Measurements from ENCODE around the gene AMIGO3. TPM values are rescaled to one million over a fixed set of nuclear protein-coding genes. Genes with fewer than 3 reads are reported as not detected.

The AMIGO3 gene
- total RNA-seq, 1 experiment from 2014 or later: 0.32 TPM

DNA sequence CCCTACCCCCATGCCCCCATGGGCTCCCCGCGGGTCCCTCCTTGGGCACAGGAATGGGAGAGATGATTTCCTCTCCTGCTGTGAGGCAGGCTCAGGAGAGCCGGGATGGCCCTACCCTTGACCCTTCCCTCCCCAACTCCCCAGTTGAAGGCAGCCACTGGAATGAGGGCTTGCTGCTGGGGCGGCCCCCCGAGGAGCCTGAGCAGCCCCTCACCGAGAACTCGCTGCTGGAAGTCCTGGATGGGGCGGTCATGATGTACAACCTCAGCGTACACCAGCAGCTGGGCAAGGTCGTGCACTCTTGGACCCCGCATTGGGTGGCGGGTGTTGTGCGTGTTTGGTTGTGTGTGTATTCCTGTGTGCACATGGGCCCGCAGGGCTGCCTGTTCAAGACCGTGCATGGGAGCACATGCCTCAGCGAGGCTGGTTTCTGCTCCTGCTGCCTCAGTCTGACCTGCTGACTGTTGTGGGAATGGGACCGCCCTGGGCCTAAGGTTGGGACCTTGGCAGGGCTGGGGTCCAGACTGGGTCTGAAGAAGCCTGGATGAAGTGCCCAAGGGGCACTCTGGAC, 14.0 kb downstream of the AMIGO3 start:
- TF ChIP-seq SP1 (IDR thresholded peaks at IDR 0.05; ENCODE audit: low read depth) (no peak), RAD21 (IDR thresholded peaks at IDR 0.05; ENCODE audit: low read depth) (no peak), ELF1 (IDR thresholded peaks at IDR 0.05; ENCODE audit: borderline replicate concordance, low read depth) (no peak), ZNF274 (IDR thresholded peaks at IDR 0.05; ENCODE audit: low read depth, low read length) (no peak), JUND (IDR thresholded peaks at IDR 0.05) (no peak), SRF (IDR thresholded peaks at IDR 0.05; ENCODE audit: low read depth) (no peak), SIN3A (IDR thresholded peaks at IDR 0.05; ENCODE audit: low read depth) (no peak), YY1 (IDR thresholded peaks at IDR 0.05; ENCODE audit: extremely low read depth, insufficient replicate concordance, low read depth, low read length) (no peak), ZFX (IDR thresholded peaks at IDR 0.05) (no peak), EGR1 (IDR thresholded peaks at IDR 0.05; ENCODE audit: low read depth) (no peak), TCF7L2 (IDR thresholded peaks at IDR 0.05; ENCODE audit: borderline replicate concordance, extremely low read depth, insufficient read depth, insufficient read length) (no peak), POLR2A (IDR thresholded peaks at IDR 0.05; ENCODE audit: borderline replicate concordance, extremely low read depth, insufficient read depth, insufficient read length) (no peak), CEBPB (IDR thresholded peaks at IDR 0.05; ENCODE audit: low read depth) (no peak), CBX3 (IDR thresholded peaks at IDR 0.05; ENCODE audit: low read depth) (no peak), EZH2 (IDR thresholded peaks at IDR 0.05) (no peak)
- TF ChIP-seq, protein P1, sequence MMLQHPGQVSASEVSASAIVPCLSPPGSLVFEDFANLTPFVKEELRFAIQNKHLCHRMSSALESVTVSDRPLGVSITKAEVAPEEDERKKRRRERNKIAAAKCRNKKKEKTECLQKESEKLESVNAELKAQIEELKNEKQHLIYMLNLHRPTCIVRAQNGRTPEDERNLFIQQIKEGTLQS (IDR thresholded peaks at IDR 0.05): no peak
- TF ChIP-seq, protein P2, sequence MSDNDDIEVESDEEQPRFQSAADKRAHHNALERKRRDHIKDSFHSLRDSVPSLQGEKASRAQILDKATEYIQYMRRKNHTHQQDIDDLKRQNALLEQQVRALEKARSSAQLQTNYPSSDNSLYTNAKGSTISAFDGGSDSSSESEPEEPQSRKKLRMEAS (IDR thresholded peaks at IDR 0.05): no peak
- TF ChIP-seq, protein P3, sequence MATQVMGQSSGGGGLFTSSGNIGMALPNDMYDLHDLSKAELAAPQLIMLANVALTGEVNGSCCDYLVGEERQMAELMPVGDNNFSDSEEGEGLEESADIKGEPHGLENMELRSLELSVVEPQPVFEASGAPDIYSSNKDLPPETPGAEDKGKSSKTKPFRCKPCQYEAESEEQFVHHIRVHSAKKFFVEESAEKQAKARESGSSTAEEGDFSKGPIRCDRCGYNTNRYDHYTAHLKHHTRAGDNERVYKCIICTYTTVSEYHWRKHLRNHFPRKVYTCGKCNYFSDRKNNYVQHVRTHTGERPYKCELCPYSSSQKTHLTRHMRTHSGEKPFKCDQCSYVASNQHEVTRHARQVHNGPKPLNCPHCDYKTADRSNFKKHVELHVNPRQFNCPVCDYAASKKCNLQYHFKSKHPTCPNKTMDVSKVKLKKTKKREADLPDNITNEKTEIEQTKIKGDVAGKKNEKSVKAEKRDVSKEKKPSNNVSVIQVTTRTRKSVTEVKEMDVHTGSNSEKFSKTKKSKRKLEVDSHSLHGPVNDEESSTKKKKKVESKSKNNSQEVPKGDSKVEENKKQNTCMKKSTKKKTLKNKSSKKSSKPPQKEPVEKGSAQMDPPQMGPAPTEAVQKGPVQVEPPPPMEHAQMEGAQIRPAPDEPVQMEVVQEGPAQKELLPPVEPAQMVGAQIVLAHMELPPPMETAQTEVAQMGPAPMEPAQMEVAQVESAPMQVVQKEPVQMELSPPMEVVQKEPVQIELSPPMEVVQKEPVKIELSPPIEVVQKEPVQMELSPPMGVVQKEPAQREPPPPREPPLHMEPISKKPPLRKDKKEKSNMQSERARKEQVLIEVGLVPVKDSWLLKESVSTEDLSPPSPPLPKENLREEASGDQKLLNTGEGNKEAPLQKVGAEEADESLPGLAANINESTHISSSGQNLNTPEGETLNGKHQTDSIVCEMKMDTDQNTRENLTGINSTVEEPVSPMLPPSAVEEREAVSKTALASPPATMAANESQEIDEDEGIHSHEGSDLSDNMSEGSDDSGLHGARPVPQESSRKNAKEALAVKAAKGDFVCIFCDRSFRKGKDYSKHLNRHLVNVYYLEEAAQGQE (IDR thresholded peaks at IDR 0.05; ENCODE audit: low read depth): no peak
- TF ChIP-seq, protein P4, sequence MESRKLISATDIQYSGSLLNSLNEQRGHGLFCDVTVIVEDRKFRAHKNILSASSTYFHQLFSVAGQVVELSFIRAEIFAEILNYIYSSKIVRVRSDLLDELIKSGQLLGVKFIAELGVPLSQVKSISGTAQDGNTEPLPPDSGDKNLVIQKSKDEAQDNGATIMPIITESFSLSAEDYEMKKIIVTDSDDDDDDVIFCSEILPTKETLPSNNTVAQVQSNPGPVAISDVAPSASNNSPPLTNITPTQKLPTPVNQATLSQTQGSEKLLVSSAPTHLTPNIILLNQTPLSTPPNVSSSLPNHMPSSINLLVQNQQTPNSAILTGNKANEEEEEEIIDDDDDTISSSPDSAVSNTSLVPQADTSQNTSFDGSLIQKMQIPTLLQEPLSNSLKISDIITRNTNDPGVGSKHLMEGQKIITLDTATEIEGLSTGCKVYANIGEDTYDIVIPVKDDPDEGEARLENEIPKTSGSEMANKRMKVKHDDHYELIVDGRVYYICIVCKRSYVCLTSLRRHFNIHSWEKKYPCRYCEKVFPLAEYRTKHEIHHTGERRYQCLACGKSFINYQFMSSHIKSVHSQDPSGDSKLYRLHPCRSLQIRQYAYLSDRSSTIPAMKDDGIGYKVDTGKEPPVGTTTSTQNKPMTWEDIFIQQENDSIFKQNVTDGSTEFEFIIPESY (IDR thresholded peaks at IDR 0.05; ENCODE audit: extremely low read depth, insufficient replicate concordance, low read length): no peak
- TF ChIP-seq, protein P5, sequence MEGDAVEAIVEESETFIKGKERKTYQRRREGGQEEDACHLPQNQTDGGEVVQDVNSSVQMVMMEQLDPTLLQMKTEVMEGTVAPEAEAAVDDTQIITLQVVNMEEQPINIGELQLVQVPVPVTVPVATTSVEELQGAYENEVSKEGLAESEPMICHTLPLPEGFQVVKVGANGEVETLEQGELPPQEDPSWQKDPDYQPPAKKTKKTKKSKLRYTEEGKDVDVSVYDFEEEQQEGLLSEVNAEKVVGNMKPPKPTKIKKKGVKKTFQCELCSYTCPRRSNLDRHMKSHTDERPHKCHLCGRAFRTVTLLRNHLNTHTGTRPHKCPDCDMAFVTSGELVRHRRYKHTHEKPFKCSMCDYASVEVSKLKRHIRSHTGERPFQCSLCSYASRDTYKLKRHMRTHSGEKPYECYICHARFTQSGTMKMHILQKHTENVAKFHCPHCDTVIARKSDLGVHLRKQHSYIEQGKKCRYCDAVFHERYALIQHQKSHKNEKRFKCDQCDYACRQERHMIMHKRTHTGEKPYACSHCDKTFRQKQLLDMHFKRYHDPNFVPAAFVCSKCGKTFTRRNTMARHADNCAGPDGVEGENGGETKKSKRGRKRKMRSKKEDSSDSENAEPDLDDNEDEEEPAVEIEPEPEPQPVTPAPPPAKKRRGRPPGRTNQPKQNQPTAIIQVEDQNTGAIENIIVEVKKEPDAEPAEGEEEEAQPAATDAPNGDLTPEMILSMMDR (IDR thresholded peaks at IDR 0.05 in 2 of 3, conservative IDR thresholded peaks at IDR 0.05 in 1 of 3; ENCODE audit: borderline replicate concordance in 1 of 3, insufficient read depth in 1 of 3, low read depth in 2 of 3, low read length in 2 of 3): no peak
- no TSS peak for BruUV-seq (replicated peaks)
- intact Hi-C loops (cut with micrococcal nuclease): no loop called here

More for the DNA sequence above, 14.0 kb downstream of the AMIGO3 start:
- Histone ChIP-seq H3K9ac (ENCODE audit: low read length) (no peak overlapping the region), H3K4me2 (ENCODE audit: low read length) (no peak overlapping the region), H3K27ac (ENCODE audit: low read depth, low read length) (no peak overlapping the region), H3K4me1 (ENCODE audit: control insufficient read depth in 1 of 2, insufficient read depth in 2 of 2, low read length in 2 of 2) (no peaks in the 10 kb centered on the region), H3K4me3 (replicated peaks in 1 of 2; ENCODE audit: low read depth in 1 of 2, low read length in 2 of 2) (no peak overlapping the region), H2AFZ (ENCODE audit: low read depth, low read length, poor library complexity, severe bottlenecking) (no peak overlapping the region), H3K79me2 (ENCODE audit: insufficient read depth, low read length) (no peaks in the 10 kb centered on the region), H4K20me1 (ENCODE audit: insufficient read depth) (no peaks in the 10 kb centered on the region), H3K27me3 (ENCODE audit: insufficient read depth, low read length) (no peaks in the 10 kb centered on the region), H3K9me2 (ENCODE audit: insufficient read depth) (no peaks in the 10 kb centered on the region), H3K9me3 (ENCODE audit: control insufficient read depth in 1 of 2, insufficient read depth in 1 of 2, low read depth in 1 of 2, low read length in 2 of 2) (no peaks in the 10 kb centered on the region), H3K36me3 (ENCODE audit: control insufficient read depth in 1 of 2, insufficient read depth in 2 of 2, low read length in 2 of 2) (peaks cover 0 to 4% of the 10 kb centered on the region in 2 experiments; a peak in 1 of 4 replicates)
- no peak for DNase-seq (ENCODE audit: low read depth, low spot score)
- ChIA-PET POLR2A (no interaction called here), RAD21 (ENCODE audit: low non-redundant PET in 1 of 2, low total read pairs in 2 of 2, uncharacterized antibody in 2 of 2, unreplicated experiment in 2 of 2) (no interaction called here), CTCF (no interaction called here)
- no peak for ATAC-seq

Measured in HCT116 (cell line).